ENCODE results near the gene BANP.
"Not testable (repeated sequence)": the region's sequence is repeated elsewhere in the genome, so short reads cannot be mapped to it uniquely, and the experiment has no call there.

- TF ChIP-seq CTCF (IDR thresholded peaks at IDR 0.05); POLR2A (IDR thresholded peaks at IDR 0.05; ENCODE audit: low read depth); EP300 (IDR thresholded peaks at IDR 0.05): not testable (repeated sequence)
These were observed 92.1 kb downstream of the BANP start for GRCh38 chr16:88043208-88043910.

Data from esophagus muscularis mucosa (tissue), 4 donors.